ENCODE data around the gene SLC1A2. TPM values are rescaled to one million over a fixed set of nuclear protein-coding genes. Genes with fewer than 3 reads are reported as not detected.

Gene SLC1A2
- total RNA-seq, 2 experiments from 2014 or later, result not detected

DNA sequence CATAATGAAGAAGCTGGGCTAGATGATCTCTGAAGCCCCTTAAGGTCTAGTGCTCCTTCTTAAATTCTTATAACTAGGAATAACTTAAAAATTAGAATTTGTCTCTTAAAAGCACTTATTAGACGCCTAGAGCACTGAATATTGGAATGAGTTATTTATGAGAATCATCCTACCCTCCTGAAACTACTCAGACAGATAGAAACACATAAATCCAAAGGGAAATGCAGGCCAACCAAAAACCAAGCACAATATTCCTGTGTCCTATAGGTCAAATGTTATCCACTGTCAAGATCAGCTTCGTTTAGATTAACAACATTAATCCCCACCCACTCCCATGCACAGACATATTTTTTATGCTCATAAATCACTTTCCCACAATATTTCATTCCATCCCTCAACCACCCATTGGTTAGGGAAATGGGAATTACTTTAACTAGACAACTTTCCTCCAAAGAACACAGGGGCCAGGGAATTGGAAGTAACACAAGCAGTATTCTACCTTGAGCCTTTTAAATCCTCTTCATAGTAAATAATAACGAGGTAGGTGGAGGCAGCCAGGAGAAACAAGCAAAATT lies 193.3 kb downstream of the SLC1A2 start:
- no peak overlapping the region for H2AFZ ChIP-seq (ENCODE audit: low read length)
- H4K20me1 ChIP-seq (ENCODE audit: insufficient read depth, low read length), result no peaks in the 10 kb centered on the region
- no TSS peak for BruUV-seq (replicated peaks)
- H3K36me3 ChIP-seq (ENCODE audit: insufficient read depth, low read length), result no peaks in the 10 kb centered on the region
- H3K27ac ChIP-seq (ENCODE audit: low read depth, low read length, poor library complexity, severe bottlenecking), result no peak overlapping the region
- no peaks in the 10 kb centered on the region for H3K9me2 ChIP-seq (ENCODE audit: insufficient read depth, low read length)
- no peaks in the 10 kb centered on the region for H3K9me3 ChIP-seq (ENCODE audit: low read length)
- TF ChIP-seq EZH2phosphoT487 (IDR thresholded peaks at IDR 0.05; ENCODE audit: borderline replicate concordance, low read depth, low read length), result no peak
- TF ChIP-seq, protein P1, sequence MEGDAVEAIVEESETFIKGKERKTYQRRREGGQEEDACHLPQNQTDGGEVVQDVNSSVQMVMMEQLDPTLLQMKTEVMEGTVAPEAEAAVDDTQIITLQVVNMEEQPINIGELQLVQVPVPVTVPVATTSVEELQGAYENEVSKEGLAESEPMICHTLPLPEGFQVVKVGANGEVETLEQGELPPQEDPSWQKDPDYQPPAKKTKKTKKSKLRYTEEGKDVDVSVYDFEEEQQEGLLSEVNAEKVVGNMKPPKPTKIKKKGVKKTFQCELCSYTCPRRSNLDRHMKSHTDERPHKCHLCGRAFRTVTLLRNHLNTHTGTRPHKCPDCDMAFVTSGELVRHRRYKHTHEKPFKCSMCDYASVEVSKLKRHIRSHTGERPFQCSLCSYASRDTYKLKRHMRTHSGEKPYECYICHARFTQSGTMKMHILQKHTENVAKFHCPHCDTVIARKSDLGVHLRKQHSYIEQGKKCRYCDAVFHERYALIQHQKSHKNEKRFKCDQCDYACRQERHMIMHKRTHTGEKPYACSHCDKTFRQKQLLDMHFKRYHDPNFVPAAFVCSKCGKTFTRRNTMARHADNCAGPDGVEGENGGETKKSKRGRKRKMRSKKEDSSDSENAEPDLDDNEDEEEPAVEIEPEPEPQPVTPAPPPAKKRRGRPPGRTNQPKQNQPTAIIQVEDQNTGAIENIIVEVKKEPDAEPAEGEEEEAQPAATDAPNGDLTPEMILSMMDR (conservative IDR thresholded peaks at IDR 0.05; ENCODE audit: low read length), result no peak
- POLR2A ChIA-PET, result no interaction called here
- DNase-seq (ENCODE audit: low spot score), result no peak
- no peaks in the 10 kb centered on the region for H3K4me1 ChIP-seq (ENCODE audit: insufficient read depth, low read length, poor library complexity, severe bottlenecking)
- CTCF ChIA-PET (ENCODE audit: unreplicated experiment), result no interaction called here
- no peaks in the 10 kb centered on the region for H3K79me2 ChIP-seq (ENCODE audit: insufficient read depth, low read depth, low read length)
- intact Hi-C loops (cut with micrococcal nuclease; ENCODE audit: unreplicated experiment), result no loop called here
- H3K4me2 ChIP-seq (ENCODE audit: low read length), result no peak overlapping the region
- H3K4me3 ChIP-seq (ENCODE audit: low read depth, low read length, poor library complexity, severe bottlenecking), result no peak overlapping the region

DNA sequence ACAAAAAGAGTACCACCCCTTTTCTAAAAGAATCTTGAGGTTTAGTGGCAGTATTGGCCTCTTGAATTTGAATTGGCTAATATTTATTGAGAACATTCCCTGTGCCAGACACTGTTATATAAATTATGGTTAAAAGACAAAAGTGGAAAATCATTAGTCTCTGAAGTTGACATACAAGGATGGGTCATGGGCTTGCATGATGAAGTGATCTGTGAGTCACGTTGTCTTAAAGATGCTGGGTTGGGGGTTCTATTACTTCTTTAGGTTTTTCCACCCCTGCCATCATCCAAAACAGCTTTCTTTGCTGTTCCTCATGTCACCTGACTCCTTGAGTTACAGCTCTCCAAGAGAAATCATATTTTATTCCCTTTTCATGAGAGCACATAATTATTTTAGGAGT lies 195.4 kb downstream of the SLC1A2 start:
- H3K4me2 ChIP-seq (ENCODE audit: low read length), result no peak overlapping the region
- H3K36me3 ChIP-seq (ENCODE audit: insufficient read depth, low read length), result no peaks in the 10 kb centered on the region
- DNase-seq (ENCODE audit: low spot score), result no peak
- BruUV-seq (replicated peaks), result no TSS peak
- no peaks in the 10 kb centered on the region for H3K4me1 ChIP-seq (ENCODE audit: insufficient read depth, low read length, poor library complexity, severe bottlenecking)
- H3K9me3 ChIP-seq (ENCODE audit: low read length), result no peaks in the 10 kb centered on the region
- H3K4me3 ChIP-seq (ENCODE audit: low read depth, low read length, poor library complexity, severe bottlenecking), result no peak overlapping the region
- H2AFZ ChIP-seq (ENCODE audit: low read length), result no peak overlapping the region
- ChIA-PET POLR2A (interaction anchor here (0.5 to 0.6 kb wide), 2 partner anchors 10 to 210 kb away, joined by 3 read pairs; no protein-coding TSS in a partner anchor), CTCF (ENCODE audit: unreplicated experiment) (no interaction called here)
- no peak for TF ChIP-seq EZH2phosphoT487 (IDR thresholded peaks at IDR 0.05; ENCODE audit: borderline replicate concordance, low read depth, low read length)
- TF ChIP-seq, protein P1 (conservative IDR thresholded peaks at IDR 0.05; ENCODE audit: low read length), result no peak
- intact Hi-C loops (cut with micrococcal nuclease; ENCODE audit: unreplicated experiment), result no loop called here
- H3K79me2 ChIP-seq (ENCODE audit: insufficient read depth, low read depth, low read length), result no peaks in the 10 kb centered on the region
- no peaks in the 10 kb centered on the region for H4K20me1 ChIP-seq (ENCODE audit: insufficient read depth, low read length)
- H3K27ac ChIP-seq (ENCODE audit: low read depth, low read length, poor library complexity, severe bottlenecking), result no peak overlapping the region
- no peaks in the 10 kb centered on the region for H3K9me2 ChIP-seq (ENCODE audit: insufficient read depth, low read length)

DNA sequence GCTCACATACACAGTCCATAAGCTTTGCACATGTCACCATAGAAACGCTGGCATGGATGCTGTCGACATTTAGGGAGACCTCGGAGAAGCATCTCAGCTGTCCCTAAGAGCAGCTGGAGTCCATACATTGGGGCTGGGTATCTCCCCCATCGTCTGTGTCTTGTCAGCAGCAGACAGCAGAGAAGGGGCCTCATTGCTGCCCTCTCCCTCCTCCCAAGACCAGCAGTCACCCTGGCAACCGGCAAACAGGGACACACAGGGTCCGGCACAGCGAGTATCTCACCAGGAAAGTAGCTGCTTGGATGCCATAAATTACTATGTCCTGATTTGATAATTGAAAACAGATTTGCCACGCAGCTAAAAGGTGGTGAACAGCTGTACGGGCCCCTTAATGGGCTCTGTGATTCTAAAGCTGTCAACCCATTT lies 196.0 kb downstream of the SLC1A2 start:
- no TSS peak for BruUV-seq (replicated peaks)
- Histone ChIP-seq H2AFZ (ENCODE audit: low read length) (no peak overlapping the region), H3K27ac (ENCODE audit: low read depth, low read length, poor library complexity, severe bottlenecking) (no peak overlapping the region), H3K9me3 (ENCODE audit: low read length) (no peaks in the 10 kb centered on the region), H3K9me2 (ENCODE audit: insufficient read depth, low read length) (no peaks in the 10 kb centered on the region), H3K4me3 (ENCODE audit: low read depth, low read length, poor library complexity, severe bottlenecking) (no peak overlapping the region), H3K4me1 (ENCODE audit: insufficient read depth, low read length, poor library complexity, severe bottlenecking) (no peaks in the 10 kb centered on the region), H4K20me1 (ENCODE audit: insufficient read depth, low read length) (no peaks in the 10 kb centered on the region), H3K36me3 (ENCODE audit: insufficient read depth, low read length) (no peaks in the 10 kb centered on the region), H3K4me2 (ENCODE audit: low read length) (no peak overlapping the region), H3K79me2 (ENCODE audit: insufficient read depth, low read depth, low read length) (no peaks in the 10 kb centered on the region)
- DNase-seq (ENCODE audit: low spot score), result no peak
- TF ChIP-seq EZH2phosphoT487 (IDR thresholded peaks at IDR 0.05; ENCODE audit: borderline replicate concordance, low read depth, low read length), result no peak
- TF ChIP-seq, protein P1 (conservative IDR thresholded peaks at IDR 0.05; ENCODE audit: low read length), result no peak
- CTCF ChIA-PET (ENCODE audit: unreplicated experiment), result no interaction called here
- POLR2A ChIA-PET, result interaction anchor here (0.5 to 0.8 kb wide), 2 partner anchors 164 to 209 kb away, joined by 3 to 4 read pairs; no protein-coding TSS in a partner anchor
- intact Hi-C loops (cut with micrococcal nuclease; ENCODE audit: unreplicated experiment), result no loop called here
